HG03457 (cell line): ENCODE results near the gene ABCB11.

Experiments
- ATAC-seq: cut with Tn5 transposase; IDR thresholded peaks from one replicate; pipeline ENCODE4 v1.9.1; 2021; ENCODE audit warnings: moderate number of reproducible peaks; ENCODE audit not compliant: unreplicated experiment

The ABCB11 gene

GRCh38 chr2:168981651-168982050 lies 49.5 kb downstream of the ABCB11 start:
- no peak for ATAC-seq

GRCh38 chr2:168978461-168978861 lies 52.7 kb downstream of the ABCB11 start:
- no peak for ATAC-seq

- ATAC-seq, result no peak
These were observed 53.5 kb downstream of the ABCB11 start for GRCh38 chr2:168977608-168978007.

DNA sequence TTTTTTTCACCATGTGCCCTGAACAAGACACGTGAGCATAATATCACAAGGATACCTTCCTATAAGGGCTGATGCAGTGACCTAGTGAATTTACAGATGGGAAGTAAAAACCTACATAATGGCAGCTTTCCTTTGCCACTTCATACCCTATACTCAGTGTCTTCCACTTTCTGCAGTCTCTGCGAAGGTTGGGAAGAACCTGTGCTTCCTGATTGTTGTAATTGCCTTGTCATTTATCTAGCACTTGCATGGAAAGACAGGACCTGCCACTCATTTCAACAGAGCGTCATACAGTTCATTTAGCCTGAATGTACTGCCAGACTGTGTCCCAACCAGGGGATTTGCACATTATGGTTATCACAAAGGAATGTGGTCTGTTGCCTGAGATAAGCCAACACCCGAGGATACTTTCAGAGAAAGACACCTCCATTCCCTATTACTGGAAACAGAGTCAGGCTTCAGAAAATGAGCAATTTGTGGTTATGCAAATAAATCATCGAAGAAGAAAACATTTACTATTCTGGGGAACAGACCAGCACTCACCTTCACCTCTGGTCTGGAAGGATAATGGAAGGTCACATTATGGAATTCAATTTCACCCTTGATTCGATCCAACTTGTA lies 55.0 kb downstream of the ABCB11 start:
- ATAC-seq, result no peak

DNA sequence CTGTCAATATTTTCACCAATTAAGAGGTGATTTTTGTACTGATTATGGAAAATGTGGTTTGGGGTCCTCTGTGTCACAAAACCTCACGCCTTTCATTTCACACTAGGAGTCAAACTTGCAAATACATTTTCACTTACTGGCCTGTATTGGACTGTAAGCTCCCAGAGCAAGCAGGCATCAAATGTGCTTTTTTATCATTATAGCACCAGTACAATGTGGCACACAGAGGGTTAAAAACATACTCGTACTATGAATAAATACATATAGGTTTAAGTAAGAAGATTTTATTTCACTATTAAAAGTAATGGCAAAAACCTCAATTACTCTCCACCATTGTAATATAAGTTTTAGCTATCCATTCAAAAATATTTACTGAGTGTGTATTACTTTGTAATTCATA lies 56.7 kb downstream of the ABCB11 start:
- no peak for ATAC-seq

DNA sequence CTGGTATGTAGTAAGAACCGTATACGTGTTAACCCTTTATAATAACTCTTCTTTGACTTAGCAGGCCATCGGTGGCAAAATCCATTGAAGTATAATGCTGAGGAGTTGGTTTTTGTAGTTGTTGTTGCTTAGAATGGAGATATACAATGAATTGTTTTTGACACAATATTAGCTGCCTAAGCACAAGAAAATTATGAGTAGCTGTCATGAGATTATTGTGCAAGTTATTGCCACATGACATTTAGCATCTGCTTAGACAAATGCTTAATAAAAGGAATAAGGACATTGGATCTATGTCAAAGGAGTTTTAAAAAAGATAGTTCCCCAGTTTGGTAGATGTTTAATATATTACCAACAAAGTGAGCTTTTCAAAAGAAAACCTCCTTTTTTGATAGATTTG lies 59.9 kb downstream of the ABCB11 start:
- ATAC-seq, result no peak

GRCh38 chr2:168970711-168971233 lies 60.4 kb downstream of the ABCB11 start:
- no peak for ATAC-seq

GRCh38 chr2:168969865-168970264 lies 61.3 kb downstream of the ABCB11 start:
- no peak for ATAC-seq

GRCh38 chr2:168968342-168968741 lies 62.8 kb downstream of the ABCB11 start:
- ATAC-seq, result no peak

DNA sequence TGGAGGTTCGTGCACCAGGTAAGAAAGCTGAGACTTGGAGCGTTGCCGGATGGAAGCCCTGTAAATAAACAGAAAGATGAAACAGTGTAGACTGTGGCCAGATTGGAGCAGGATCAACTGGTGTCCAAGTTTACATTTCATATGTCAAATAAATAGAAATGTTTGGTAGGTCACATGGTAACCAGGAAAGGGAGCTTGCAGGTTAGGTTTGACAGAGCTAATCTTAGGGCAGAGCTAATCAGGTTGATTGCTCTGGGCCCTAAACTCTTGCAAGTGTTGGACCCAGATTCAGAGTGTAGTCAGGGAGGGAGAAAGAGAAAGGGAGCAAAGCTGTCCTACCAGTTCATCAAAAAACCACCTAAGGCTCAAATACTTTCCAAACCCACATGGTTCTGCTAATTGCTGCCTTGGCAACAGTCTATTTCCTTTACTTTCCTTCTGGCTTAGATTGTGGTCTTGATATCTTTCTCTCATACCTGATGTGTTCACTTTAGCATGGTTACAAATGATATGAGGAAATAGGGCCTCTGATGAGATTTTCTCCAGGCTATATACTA lies 66.8 kb downstream of the ABCB11 start:
- no peak for ATAC-seq

- no peak for ATAC-seq
These were observed 68.5 kb downstream of the ABCB11 start for GRCh38 chr2:168962636-168963035.

- peak; percentile 90 for ATAC-seq
These were observed 69.5 kb downstream of the ABCB11 start for GRCh38 chr2:168961450-168962229.

- no peak for ATAC-seq
These were observed 74.7 kb downstream of the ABCB11 start for GRCh38 chr2:168956392-168956791.

- ATAC-seq, result no peak
These were observed 75.8 kb downstream of the ABCB11 start for GRCh38 chr2:168955321-168955720.

DNA sequence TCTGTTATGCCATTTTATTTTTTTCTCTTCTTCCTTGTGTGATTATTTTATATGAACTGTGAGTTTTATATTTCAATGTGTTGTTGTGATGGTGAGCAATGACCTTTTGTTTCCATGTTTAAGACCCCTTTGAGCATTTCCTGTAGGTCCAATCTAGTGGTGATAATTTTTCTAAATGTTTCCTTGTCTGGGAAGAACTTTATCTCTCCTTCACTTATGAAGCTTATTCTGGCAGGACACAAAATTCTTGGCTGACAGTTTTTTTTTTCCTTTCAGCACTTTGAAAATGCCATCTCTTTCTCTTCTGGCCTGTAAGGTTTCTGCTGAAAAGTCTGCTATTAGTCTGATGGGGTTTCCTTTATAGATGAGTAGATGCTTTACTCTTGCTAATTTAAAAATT lies 76.9 kb downstream of the ABCB11 start:
- no peak for ATAC-seq

DNA sequence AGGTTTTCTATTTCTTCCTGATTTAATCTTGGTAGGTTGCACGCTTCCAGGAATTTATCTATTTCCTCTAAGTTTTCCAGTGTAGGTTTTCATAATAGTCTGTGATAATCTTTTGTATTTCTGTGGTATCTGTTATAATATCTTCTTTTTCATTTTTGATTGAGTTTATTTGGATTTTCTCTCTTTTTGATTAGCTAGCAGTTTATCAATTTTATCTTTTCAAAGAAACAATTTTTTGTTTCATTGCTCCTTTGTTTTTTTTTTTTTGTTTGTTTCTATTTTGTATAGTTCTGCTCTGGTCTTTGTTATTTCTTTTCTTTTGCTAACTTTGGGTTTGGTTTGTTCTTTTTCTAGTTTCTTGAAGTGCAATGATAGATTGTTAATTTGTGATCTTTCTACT lies 78.7 kb downstream of the ABCB11 start:
- ATAC-seq, result no peak

DNA sequence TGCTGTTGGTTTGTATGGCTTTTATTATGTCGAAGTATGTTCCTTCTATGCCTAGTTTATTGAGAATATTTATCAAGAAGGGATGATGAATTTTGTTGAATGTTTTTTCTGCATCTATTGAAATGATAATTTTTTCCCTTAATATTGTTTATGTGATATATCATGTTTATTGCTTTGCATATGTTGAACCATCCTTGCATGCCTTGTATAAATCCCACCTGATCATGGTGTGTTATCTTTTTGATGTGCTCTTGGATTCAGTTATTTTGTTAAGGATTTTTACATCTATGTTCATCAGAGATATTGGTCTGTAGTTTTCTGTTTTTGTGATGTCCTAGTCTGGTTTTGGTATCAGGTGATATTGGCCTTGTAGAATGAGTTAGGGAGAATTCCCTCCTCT lies 79.3 kb downstream of the ABCB11 start:
- ATAC-seq, result no peak

DNA sequence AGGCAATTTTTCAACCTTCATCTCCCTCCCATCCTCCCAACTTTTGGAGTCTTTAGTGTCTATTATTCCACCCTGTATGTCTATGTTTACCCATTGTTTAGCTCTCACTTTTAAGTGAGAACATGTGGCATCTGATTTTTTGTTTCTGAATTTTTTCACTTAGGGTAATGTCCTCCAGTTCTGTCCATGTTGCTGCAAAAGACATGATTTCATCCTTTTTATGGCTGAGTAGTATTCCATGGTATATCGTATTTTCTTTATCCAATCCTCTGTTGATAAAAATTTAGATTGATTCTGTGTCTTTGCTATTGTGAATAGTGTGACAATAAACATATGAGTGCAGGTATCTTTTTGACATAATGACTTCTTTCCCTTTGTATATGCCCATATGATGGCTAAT lies 81.8 kb downstream of the ABCB11 start:
- ATAC-seq, result no peak

GRCh38 chr2:168948621-168949212 lies 82.4 kb downstream of the ABCB11 start:
- no peak for ATAC-seq

GRCh38 chr2:168945508-168945907 lies 85.6 kb downstream of the ABCB11 start:
- no peak for ATAC-seq

- no peak for ATAC-seq
These were observed 87.1 kb downstream of the ABCB11 start for GRCh38 chr2:168944065-168944464.

GRCh38 chr2:168941297-168941696 lies 89.8 kb downstream of the ABCB11 start:
- ATAC-seq, result no peak
